ENCODE results near the gene C10orf88.
A peak's percentile ranks its signal among the peaks of the same experiment; 100 is the strongest.

The C10orf88 gene

DNA sequence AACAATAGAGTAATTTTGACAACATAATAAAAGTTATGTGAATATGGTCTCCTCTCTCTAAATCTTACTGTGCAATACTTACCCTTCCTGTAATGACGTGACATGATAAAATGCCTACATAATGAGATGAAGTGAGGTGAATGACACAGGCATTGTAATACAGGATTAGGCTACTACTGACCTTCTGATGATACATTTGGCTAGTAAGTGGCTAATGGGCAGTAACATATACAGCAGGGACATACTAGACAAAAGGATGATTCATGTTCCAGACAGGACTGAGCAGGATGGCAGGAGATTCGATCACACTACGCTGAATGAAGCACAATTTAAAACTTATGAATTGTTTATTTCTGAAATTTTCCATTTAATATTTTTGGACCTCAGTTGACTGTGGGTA, 4.7 kb downstream of the C10orf88 start:
- DNase-seq (ENCODE audit: low read depth): no peak
- TF ChIP-seq, protein P1, sequence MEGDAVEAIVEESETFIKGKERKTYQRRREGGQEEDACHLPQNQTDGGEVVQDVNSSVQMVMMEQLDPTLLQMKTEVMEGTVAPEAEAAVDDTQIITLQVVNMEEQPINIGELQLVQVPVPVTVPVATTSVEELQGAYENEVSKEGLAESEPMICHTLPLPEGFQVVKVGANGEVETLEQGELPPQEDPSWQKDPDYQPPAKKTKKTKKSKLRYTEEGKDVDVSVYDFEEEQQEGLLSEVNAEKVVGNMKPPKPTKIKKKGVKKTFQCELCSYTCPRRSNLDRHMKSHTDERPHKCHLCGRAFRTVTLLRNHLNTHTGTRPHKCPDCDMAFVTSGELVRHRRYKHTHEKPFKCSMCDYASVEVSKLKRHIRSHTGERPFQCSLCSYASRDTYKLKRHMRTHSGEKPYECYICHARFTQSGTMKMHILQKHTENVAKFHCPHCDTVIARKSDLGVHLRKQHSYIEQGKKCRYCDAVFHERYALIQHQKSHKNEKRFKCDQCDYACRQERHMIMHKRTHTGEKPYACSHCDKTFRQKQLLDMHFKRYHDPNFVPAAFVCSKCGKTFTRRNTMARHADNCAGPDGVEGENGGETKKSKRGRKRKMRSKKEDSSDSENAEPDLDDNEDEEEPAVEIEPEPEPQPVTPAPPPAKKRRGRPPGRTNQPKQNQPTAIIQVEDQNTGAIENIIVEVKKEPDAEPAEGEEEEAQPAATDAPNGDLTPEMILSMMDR (IDR thresholded peaks at IDR 0.05; ENCODE audit: low read length, missing control alignments): no peak
- no peak overlapping the region for H3K4me3 ChIP-seq (replicated peaks; ENCODE audit: low read depth, low read length)

DNA sequence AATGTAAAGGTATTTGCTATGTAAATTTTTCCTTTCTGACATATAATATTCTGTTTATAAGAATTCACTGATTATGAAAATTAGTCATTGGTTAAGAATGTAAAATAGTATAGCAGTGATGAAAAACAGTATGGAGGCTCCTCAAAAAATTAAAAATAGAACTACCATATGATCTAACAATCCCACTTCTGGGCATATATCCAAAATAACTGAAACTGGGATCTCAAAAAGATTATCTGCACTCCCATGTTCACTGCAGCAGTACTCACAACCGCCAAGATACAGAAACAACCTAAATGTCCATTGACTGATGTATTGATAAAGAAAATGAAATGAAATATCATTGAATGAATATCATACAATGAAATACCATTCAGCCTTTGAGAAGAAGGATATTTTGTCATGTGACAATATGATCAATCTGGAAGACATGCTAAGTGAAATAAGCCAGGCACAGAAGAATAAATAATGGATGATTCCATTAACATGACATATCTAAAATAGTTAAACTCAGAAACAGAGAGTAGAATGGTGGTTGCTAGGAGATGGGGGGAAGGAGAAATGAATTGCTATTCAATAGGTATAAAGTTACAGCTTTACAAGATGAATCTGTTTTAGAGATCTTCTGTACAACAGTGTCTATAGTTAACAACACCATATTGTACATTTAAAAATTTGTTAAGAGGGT, 14.0 kb downstream of the C10orf88 start:
- DNase-seq (ENCODE audit: low read depth): peak; percentile 79
- TF ChIP-seq, protein P1 (IDR thresholded peaks at IDR 0.05; ENCODE audit: low read length, missing control alignments): no peak

DNA sequence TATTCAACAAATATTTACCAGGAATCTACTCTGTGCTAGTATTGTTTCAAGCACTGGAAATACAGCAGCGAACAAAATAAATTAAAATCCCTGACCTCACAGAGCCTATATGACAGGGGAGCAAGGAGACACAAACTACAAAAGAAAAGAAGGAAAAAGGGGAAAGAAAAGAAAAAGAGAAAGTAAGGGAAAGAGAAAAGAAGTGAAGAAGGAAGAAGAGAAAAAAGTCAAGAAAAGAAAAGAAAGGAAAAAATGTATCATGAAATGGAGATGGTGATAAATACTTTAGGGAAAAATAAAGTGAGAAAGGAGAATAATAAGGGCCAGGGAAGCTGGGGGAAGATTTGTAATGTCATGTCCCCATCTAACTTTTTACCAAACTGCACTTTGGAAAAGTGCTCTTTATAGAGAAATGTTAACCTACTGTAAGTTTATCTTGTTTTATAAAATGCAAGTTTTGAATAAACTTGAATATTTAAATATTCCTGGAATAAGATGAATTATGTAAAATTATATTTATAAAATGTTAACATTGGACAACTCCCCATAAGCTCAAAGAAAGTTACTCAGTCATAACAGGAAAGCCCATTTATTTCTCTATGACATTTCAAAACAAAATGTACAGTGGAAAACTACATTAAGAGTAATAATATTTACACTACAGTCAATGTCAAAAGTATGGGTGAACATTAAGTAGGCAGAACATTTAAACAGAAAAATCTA, 14.7 kb downstream of the C10orf88 start:
- TF ChIP-seq, protein P1 (IDR thresholded peaks at IDR 0.05; ENCODE audit: low read length, missing control alignments): no peak
- no peak for DNase-seq (ENCODE audit: low read depth)
- H3K4me3 ChIP-seq (replicated peaks; ENCODE audit: low read depth, low read length): no peak overlapping the region

More for the DNA sequence above, 14.0 kb downstream of the C10orf88 start:
- H3K4me3 ChIP-seq (replicated peaks; ENCODE audit: low read depth, low read length): no peak overlapping the region

DNA sequence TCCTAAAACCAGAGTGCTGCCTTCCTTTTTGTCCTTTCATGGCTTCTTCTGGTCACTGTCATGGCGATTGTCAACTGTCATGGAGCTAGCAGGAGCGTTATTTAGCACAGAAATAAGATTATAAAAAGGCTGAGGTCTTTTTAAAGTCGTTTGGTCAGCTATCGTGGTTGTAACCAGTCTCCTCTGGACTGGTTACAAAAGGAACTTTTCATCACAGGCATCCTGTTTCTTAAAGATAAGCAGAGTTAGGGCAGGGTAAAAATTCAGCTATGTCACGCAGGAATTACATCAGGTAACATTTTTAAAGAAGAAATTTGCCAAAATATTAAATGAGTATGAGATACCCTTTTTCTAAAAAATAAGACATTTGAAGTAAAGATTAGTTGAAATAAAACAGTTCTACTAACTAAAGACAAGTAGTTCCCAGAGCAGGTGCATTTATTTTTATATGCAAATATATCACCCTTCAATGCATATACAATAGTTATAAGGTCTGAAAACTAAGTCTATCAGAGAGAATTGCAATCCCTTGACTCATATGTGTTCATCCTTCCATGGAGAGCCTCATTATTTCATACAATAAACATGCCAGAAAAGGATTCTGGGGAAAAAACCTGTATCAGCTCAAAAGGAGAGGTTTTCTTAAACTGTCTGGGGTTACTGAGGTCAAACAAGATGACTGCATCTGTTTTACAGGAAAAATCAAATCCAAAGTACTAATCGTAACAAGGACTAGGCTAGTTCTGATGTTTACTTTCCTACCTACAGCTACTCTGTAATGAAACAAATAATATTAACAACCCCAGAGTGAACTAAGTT, 22.7 kb downstream of the C10orf88 start:
- TF ChIP-seq, protein P1 (IDR thresholded peaks at IDR 0.05; ENCODE audit: low read length, missing control alignments): no peak
- no peak overlapping the region for H3K4me3 ChIP-seq (replicated peaks; ENCODE audit: low read depth, low read length)
- DNase-seq (ENCODE audit: low read depth): no peak

DNA sequence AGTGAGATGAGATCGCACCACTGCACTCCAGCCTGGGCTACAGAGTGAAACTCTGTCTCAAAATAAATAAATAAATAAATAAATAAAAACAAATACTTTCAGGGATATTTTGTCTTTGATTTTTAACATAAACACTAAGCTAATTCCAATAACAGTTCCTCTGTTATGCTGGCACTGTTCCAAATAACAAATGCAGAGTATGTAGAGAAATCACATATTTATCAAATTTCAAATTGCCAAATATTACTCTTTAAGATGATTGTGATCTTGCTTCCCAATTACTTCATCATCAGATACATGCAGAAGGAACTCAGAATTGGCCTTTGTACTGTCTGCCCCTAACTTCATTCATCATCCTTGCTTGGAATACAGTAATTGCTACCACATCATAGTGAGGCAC, 23.9 kb downstream of the C10orf88 start:
- H3K4me3 ChIP-seq (replicated peaks; ENCODE audit: low read depth, low read length): no peak overlapping the region
- TF ChIP-seq, protein P1 (IDR thresholded peaks at IDR 0.05; ENCODE audit: low read length, missing control alignments): no peak
- DNase-seq (ENCODE audit: low read depth): no peak

DNA sequence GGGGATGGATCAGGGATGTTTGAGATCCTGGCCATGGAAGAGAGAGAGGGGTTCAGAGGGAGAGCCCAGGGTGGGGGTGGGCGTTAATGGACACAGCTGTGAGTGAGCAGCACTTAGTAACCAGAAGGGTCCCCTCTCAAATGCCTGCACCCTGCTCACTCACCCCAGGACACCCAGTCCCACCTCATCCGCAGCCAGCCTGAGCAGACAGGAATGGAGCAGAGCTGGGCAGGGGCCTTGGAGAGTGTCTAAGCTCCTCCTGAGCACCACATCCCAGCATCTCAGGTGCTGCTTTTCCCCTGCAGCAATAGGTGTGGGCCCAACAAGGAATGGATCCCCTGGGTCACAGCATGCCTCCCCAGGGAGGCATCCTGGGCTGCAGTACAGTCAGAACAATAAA, 38.3 kb downstream of the C10orf88 start:
- TF ChIP-seq, protein P1 (IDR thresholded peaks at IDR 0.05; ENCODE audit: low read length, missing control alignments): no peak
- H3K4me3 ChIP-seq (replicated peaks; ENCODE audit: low read depth, low read length): no peak overlapping the region
- DNase-seq (ENCODE audit: low read depth): no peak

Data from fibroblast of pulmonary artery (primary cell).